Central memory CD8-positive, alpha-beta T cell (primary cell): Measurements from ENCODE around the gene MMP14.

Experiments used
- ATAC-seq: fragments of 150-1000 bp; cut with Tn5 transposase; replicated peaks from 2 replicates; pipeline ENCODE4 v1.10.0; 2022; ENCODE audit warnings: mild to moderate bottlenecking, moderate FRiP score, moderate number of reproducible peaks; ENCODE audit not compliant: poor library complexity, severe bottlenecking; ENCODE audit errors: extremely low read depth
- DNase-seq, 2 donors: peaks; one replicate each; pipeline ENCODE4 v3.0.0; 2021; ENCODE audit warnings: low spot score in 2 of 2
- H3K27ac Mint-ChIP-seq: one replicate; pipeline ENCODE4 v1.8.0; 2022; ENCODE audit warnings: low read depth, mild to moderate bottlenecking, moderate library complexity, mixed read lengths
- H3K27me3 Mint-ChIP-seq: one replicate; pipeline ENCODE4 v1.8.0; 2022; ENCODE audit warnings: mixed read lengths
- H3K36me3 Mint-ChIP-seq: one replicate; pipeline ENCODE4 v1.8.0; 2022; ENCODE audit warnings: mild to moderate bottlenecking, moderate library complexity, mixed read lengths; ENCODE audit not compliant: insufficient read depth
- H3K4me1 Mint-ChIP-seq: one replicate; pipeline ENCODE4 v1.8.0; 2022; ENCODE audit warnings: mixed read lengths
- H3K4me3 Mint-ChIP-seq: one replicate; pipeline ENCODE4 v1.8.0; 2022; ENCODE audit warnings: mild to moderate bottlenecking, moderate library complexity, mixed read lengths
- H3K9me3 Mint-ChIP-seq: one replicate; pipeline ENCODE4 v1.8.0; 2022; ENCODE audit warnings: mixed read lengths

MMP14 gene

DNA sequence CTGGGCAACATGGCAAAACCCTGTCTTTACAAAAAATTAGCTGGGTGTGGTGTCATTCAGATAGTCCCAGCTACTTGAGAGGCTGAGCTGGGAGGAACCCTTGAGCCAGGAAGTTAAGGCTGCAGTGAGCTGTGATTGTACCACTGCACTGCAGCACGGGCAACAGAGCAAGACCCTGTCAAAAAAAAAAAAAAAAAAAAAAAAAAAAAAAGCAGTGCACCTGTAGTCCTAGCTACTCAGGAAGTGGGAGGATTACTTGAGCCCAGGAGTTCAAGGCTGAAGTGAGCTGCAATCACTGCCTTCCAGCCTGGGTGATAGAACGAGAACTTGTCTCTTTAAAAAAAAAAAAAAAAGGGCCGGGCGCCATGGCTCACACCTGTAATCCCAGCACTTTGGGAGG is 52.3 kb downstream of the MMP14 start:
- Mint-ChIP-seq H3K27me3 (no peaks in the 10 kb centered on the region), H3K9me3 (no peaks in the 10 kb centered on the region), H3K4me1 (peaks cover 23% of the 10 kb centered on the region), H3K27ac (no peak overlapping the region), H3K36me3 (peaks cover 7% of the 10 kb centered on the region), H3K4me3 (no peak overlapping the region)
- ATAC-seq (no peak), DNase-seq (no peak)

DNA sequence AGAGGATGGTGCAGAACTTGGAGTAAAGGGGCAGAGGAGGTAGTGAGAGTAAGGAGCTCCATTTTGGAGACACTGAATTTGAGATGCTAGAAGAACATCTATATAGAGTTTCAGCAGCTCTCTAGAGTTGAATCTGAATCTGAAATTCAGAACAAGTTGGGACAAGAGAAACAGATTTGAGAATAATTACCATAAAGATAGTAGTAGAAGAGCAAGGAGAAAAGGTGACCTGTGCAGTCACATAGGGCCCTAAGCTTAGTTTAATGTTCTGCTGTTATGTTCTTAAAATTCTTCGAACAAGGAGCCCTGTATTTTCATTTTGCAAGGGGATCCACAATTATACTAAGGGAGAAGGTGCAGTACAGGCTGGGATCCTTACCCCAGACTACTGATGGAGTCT is 54.0 kb downstream of the MMP14 start:
- H3K36me3 Mint-ChIP-seq, result peaks cover 8% of the 10 kb centered on the region
- DNase-seq, result no peak
- H3K4me1 Mint-ChIP-seq, result peaks cover 17% of the 10 kb centered on the region
- H3K27me3 Mint-ChIP-seq, result no peaks in the 10 kb centered on the region
- ATAC-seq, result no peak
- no peak overlapping the region for H3K4me3 Mint-ChIP-seq
- no peak overlapping the region for H3K27ac Mint-ChIP-seq
- no peaks in the 10 kb centered on the region for H3K9me3 Mint-ChIP-seq

- Mint-ChIP-seq H3K27me3 (no peaks in the 10 kb centered on the region), H3K9me3 (no peaks in the 10 kb centered on the region), H3K4me1 (peaks cover 6% of the 10 kb centered on the region), H3K27ac (no peak overlapping the region), H3K4me3 (no peak overlapping the region), H3K36me3 (peaks cover 7% of the 10 kb centered on the region)
- DNase-seq (no peak), ATAC-seq (no peak)
These were observed 56.1 kb downstream of the MMP14 start for GRCh38 chr14:22892488-22892887.

DNA sequence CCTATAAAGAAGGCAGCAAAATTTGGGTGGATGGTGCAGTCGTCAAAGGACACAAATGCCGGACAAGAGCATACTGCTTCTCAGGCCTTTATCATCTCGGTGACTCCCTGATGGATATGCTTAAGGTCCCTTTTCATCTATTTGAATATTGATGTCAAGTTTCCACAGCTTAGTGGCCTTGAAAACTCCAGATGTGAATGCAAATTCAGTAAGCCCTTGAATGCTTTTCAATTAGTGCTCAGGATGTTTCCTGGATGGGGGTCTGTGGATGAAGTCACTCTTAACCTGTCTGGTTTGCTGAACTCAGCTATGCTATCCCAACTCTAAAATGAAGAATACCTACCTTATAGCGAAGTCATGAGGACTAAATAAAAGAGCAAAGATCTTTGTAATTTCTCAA is 57.3 kb downstream of the MMP14 start:
- Mint-ChIP-seq H3K4me3 (no peak overlapping the region), H3K4me1 (no peaks in the 10 kb centered on the region), H3K27me3 (no peaks in the 10 kb centered on the region), H3K9me3 (no peaks in the 10 kb centered on the region), H3K27ac (no peak overlapping the region), H3K36me3 (peaks cover 10% of the 10 kb centered on the region)
- DNase-seq (no peak), ATAC-seq (no peak)

GRCh38 chr14:22895402-22895801 is 59.0 kb downstream of the MMP14 start:
- H3K4me3 Mint-ChIP-seq, result no peak overlapping the region
- DNase-seq (no peak), ATAC-seq (no peak)
- peaks cover 4% of the 10 kb centered on the region for H3K4me1 Mint-ChIP-seq
- H3K36me3 Mint-ChIP-seq, result peaks cover 12% of the 10 kb centered on the region
- no peaks in the 10 kb centered on the region for H3K27me3 Mint-ChIP-seq
- no peaks in the 10 kb centered on the region for H3K9me3 Mint-ChIP-seq
- H3K27ac Mint-ChIP-seq, result no peak overlapping the region

DNA sequence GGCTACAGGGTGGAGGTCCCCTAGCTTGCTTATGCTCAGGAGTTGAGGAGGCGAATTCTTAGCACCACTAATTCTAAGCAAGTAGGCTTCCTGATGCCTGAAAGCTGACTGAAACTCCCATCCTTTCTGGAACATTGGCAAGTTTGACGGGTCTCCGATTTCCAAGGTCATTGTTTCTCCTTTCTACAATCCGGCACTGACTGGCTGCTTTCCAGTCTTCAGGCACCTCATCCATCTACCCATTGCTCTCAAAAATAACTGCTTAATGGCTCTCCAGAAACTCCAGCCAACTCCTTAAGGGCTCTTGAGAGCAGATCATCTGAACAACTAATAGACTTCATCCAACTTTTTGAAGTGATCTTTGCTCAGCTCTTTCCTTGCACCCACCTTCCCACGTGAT is 60.0 kb downstream of the MMP14 start:
- Mint-ChIP-seq H3K4me3 (no peak overlapping the region), H3K36me3 (peaks cover 12% of the 10 kb centered on the region)

GRCh38 chr14:22896760-22897159 is 60.4 kb downstream of the MMP14 start:
- peaks cover 14% of the 10 kb centered on the region for H3K36me3 Mint-ChIP-seq

More for the DNA sequence above, 60.0 kb downstream of the MMP14 start:
- Mint-ChIP-seq H3K27ac (peak overlapping the region; percentile 51), H3K4me1 (peaks cover 10% of the 10 kb centered on the region), H3K27me3 (no peaks in the 10 kb centered on the region), H3K9me3 (no peaks in the 10 kb centered on the region)
- no peak for DNase-seq
- ATAC-seq, result no peak

DNA sequence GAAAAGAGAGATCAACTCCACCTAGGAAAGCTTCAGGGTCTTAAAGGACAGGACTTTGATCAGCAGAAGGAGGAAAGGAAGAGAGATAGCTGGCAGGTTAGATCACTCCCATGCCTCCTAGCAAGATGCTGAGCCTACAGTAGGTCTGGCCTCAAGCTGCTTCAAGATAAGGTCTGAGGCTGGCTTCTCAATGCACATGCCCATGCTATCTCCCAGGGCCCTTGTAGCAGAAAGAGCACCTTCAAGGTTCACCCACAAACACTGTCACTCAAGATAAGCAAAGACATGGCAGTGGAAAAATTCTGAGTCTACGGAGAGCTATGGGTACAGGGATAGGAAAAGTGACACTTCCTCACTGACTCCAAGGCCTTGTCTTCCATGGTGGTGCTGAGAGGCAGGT is 61.0 kb downstream of the MMP14 start:
- H3K27ac Mint-ChIP-seq, result no peak overlapping the region
- ATAC-seq (no peak), DNase-seq (no peak)
- no peak overlapping the region for H3K4me3 Mint-ChIP-seq
- peaks cover 19% of the 10 kb centered on the region for H3K36me3 Mint-ChIP-seq
- no peaks in the 10 kb centered on the region for H3K27me3 Mint-ChIP-seq
- no peaks in the 10 kb centered on the region for H3K9me3 Mint-ChIP-seq
- H3K4me1 Mint-ChIP-seq, result peaks cover 10% of the 10 kb centered on the region

More at GRCh38 chr14:22896760-22897159, 60.4 kb downstream of the MMP14 start:
- no peak overlapping the region for H3K4me3 Mint-ChIP-seq
- DNase-seq (no peak), ATAC-seq (no peak)
- no peaks in the 10 kb centered on the region for H3K9me3 Mint-ChIP-seq
- peak overlapping the region; percentile 51 for H3K27ac Mint-ChIP-seq
- H3K27me3 Mint-ChIP-seq, result no peaks in the 10 kb centered on the region
- peaks cover 10% of the 10 kb centered on the region for H3K4me1 Mint-ChIP-seq
